Mammary epithelial cell (primary cell): Measurements from ENCODE around the gene LAGE3.

Experiments
- CTCF ChIP-seq, 2 donors: IDR thresholded peaks in 1 of 2; conservative IDR thresholded peaks in 1 of 2; 2 replicates each; pipeline ENCODE4 v1.5.1; 2011 to 2012; ENCODE audit warnings: inconsistent platforms in 2 of 2, low read length in 2 of 2, mild to moderate bottlenecking in 2 of 2, control low read depth in 1 of 2, low read depth in 1 of 2; ENCODE audit not compliant: insufficient read depth in 1 of 2; ENCODE audit errors: extremely low read depth in 1 of 2
- EZH2 ChIP-seq: IDR thresholded peaks from 2 replicates; pipeline ENCODE4 v1.6.1; 2012; ENCODE audit warnings: low read length, inconsistent platforms, borderline replicate concordance

GRCh38 chrX:154443992-154444754 is 34.9 kb downstream of the LAGE3 start, which contains the start of gene FAM50A:
- TF ChIP-seq EZH2 (no peak), CTCF (conservative IDR thresholded peaks at IDR 0.05 in 1 of 2, IDR thresholded peaks at IDR 0.05 in 1 of 2; ENCODE audit: extremely low read depth in 1 of 2, insufficient read depth in 1 of 2, low read depth in 1 of 2, low read length in 2 of 2) (no peak)
